Endothelial cell of umbilical vein (primary cell): ENCODE measurements around the gene ZNF398. TPM values are rescaled to one million over a fixed set of nuclear protein-coding genes. Genes with fewer than 3 reads are reported as not detected.

Experiments
- BruUV-seq: library from RNA; stranded (reverse); fragments of 400-500 nt; replicated peaks from 2 replicates; lab custom pipeline; 2021; lab: Mats Ljungman, UMichigan
- CTCF ChIA-PET: fragments of 300-600, 350-600 bp; sonication (Branson Sonifier 250); formaldehyde crosslinking; loops from one replicate; lab custom pipeline; 2021; ENCODE audit warnings: antibody characterized with exemption, inconsistent platforms; lab: Charles Lee
- POLR2A ChIA-PET: fragments of 300-600, 350-600 bp; sonication (Branson Sonifier 250); formaldehyde crosslinking; loops from one replicate; lab custom pipeline; 2021; ENCODE audit warnings: antibody characterized with exemption, inconsistent platforms; lab: Charles Lee
- DNase-seq: peaks from one replicate; pipeline ENCODE4 v3.0.0-alpha.2; 2011; ENCODE audit warnings: low read depth, low spot score
- FAIRE-seq: peaks from 2 replicates; lab custom pipeline; 2011; peaks lifted over from hg19 to GRCh38; lab: Jason Lieb, UNC
- H2AFZ ChIP-seq: 2 replicates; pipeline ENCODE4 v1.6.0; 2012; ENCODE audit warnings: low read depth, low read length, control low read depth, inconsistent platforms
- H3K27ac ChIP-seq: 2 replicates; pipeline ENCODE4 v1.5.1; 2011; ENCODE audit warnings: low read depth, mild to moderate bottlenecking, control low read depth, low read length, moderate library complexity; ENCODE audit not compliant: insufficient read depth
- H3K27me3 ChIP-seq, 2 experiments: 2 replicates each; pipeline versions ENCODE4 v1.6.0 to v1.6.1; 2011; ENCODE audit warnings: low read length in 2 of 2, mixed read lengths in 1 of 2; ENCODE audit not compliant: control insufficient read depth in 2 of 2, insufficient read depth in 2 of 2
- H3K36me3 ChIP-seq, 2 experiments: 2 replicates in 1 of 2; 3 replicates in 1 of 2; pipeline ENCODE4 v1.5.1; 2011; ENCODE audit warnings: low read length in 2 of 2, mild to moderate bottlenecking in 1 of 2, moderate library complexity in 1 of 2; ENCODE audit not compliant: control insufficient read depth in 2 of 2, insufficient read depth in 2 of 2; ENCODE audit errors: extremely low read depth in 1 of 2
- H3K4me1 ChIP-seq: 3 replicates; pipeline ENCODE4 v1.5.1; 2011; ENCODE audit warnings: mild to moderate bottlenecking, low read length; ENCODE audit not compliant: control insufficient read depth, insufficient read depth; ENCODE audit errors: extremely low read depth
- H3K4me2 ChIP-seq: 2 replicates; pipeline ENCODE4 v1.6.1; 2011; ENCODE audit warnings: low read length, control low read depth, mixed read lengths; ENCODE audit not compliant: insufficient read depth
- H3K4me3 ChIP-seq, 3 experiments: fragments of 200-600 bp in 1 of 3; sonication (generic), shearing (Covaris generic) in 1 of 3; replicated peaks in 1 of 3; 2 replicates each; pipeline ENCODE4 v1.5.1; 2011 to 2016; ENCODE audit warnings: control low read depth in 3 of 3, low read length in 3 of 3, mild to moderate bottlenecking in 2 of 3, inconsistent platforms in 1 of 3, low read depth in 1 of 3, moderate library complexity in 1 of 3; ENCODE audit not compliant: insufficient read depth in 1 of 3
- H3K79me2 ChIP-seq: 2 replicates; pipeline ENCODE4 v1.6.0; 2012; ENCODE audit warnings: low read length, inconsistent platforms; ENCODE audit not compliant: control insufficient read depth, insufficient read depth
- H3K9ac ChIP-seq: replicated peaks from 2 replicates; pipeline ENCODE3; 2011; ENCODE audit warnings: low read length, control low read depth; ENCODE audit not compliant: insufficient read depth; ENCODE audit errors: extremely low read depth
- H3K9me1 ChIP-seq: replicated peaks from 3 replicates; pipeline ENCODE4 v1.6.0; 2011; ENCODE audit warnings: mild to moderate bottlenecking, low read length; ENCODE audit not compliant: control insufficient read depth, insufficient read depth; ENCODE audit errors: extremely low read depth
- H3K9me3 ChIP-seq: replicated peaks from 2 replicates; pipeline ENCODE4 v1.5.1; 2012; ENCODE audit warnings: low read length, inconsistent platforms; ENCODE audit not compliant: control insufficient read depth, insufficient read depth
- H4K20me1 ChIP-seq: replicated peaks from 2 replicates; pipeline ENCODE3; 2011; ENCODE audit warnings: mild to moderate bottlenecking, low read length; ENCODE audit not compliant: control insufficient read depth, insufficient read depth; ENCODE audit errors: extremely low read depth
- CTCF ChIP-seq, 2 donors: IDR thresholded peaks; 1 replicate in 1 of 2; 2 replicates in 1 of 2; pipeline ENCODE4 v1.5.1; 2011; ENCODE audit warnings: low read length in 2 of 2, mild to moderate bottlenecking in 2 of 2, moderate library complexity in 2 of 2, control low read depth in 1 of 2, inconsistent platforms in 1 of 2, low read depth in 1 of 2; ENCODE audit not compliant: insufficient read depth in 1 of 2; ENCODE audit errors: extremely low read depth in 1 of 2
- EZH2 ChIP-seq: IDR thresholded peaks from 2 replicates; pipeline ENCODE4 v1.6.1; 2012; ENCODE audit warnings: borderline replicate concordance, low read depth, mild to moderate bottlenecking, moderate library complexity, low read length, inconsistent platforms; ENCODE audit not compliant: severe bottlenecking
- FOS ChIP-seq: IDR thresholded peaks from 2 replicates; pipeline ENCODE4 v1.6.1; 2011; ENCODE audit warnings: mild to moderate bottlenecking, low read length, moderate library complexity, borderline replicate concordance; ENCODE audit not compliant: insufficient read depth
- GATA2 ChIP-seq: IDR thresholded peaks from 2 replicates; pipeline ENCODE4 v1.7.0; 2011; ENCODE audit warnings: low read depth, mild to moderate bottlenecking, moderate library complexity, mixed read lengths, low read length; ENCODE audit not compliant: insufficient read length, insufficient read depth
- JUN ChIP-seq: IDR thresholded peaks from 2 replicates; pipeline ENCODE4 v1.6.1; 2011; ENCODE audit warnings: borderline replicate concordance, low read depth; ENCODE audit not compliant: insufficient read length, insufficient read depth
- MAX ChIP-seq: IDR thresholded peaks from 2 replicates; pipeline ENCODE4 v1.6.1; 2011; ENCODE audit not compliant: insufficient read depth, insufficient read length
- MYC ChIP-seq: IDR thresholded peaks from one replicate; pipeline ENCODE4 v1.6.1; 2011; ENCODE audit warnings: mild to moderate bottlenecking, low read depth, low read length
- POLR2A ChIP-seq: IDR thresholded peaks from 2 replicates; pipeline ENCODE4 v1.6.1; 2012; ENCODE audit warnings: low read depth, mild to moderate bottlenecking, control low read depth, low read length
- POLR2AphosphoS5 ChIP-seq: IDR thresholded peaks from 2 replicates; pipeline ENCODE4 v1.6.1; 2012; ENCODE audit warnings: low read depth, mild to moderate bottlenecking, control low read depth, low read length, moderate library complexity; ENCODE audit not compliant: insufficient read depth
- dilution Hi-C: fragments of 300-500 bp; cut with MboI; formaldehyde crosslinking; loops from one replicate; pipeline ENCODE4 v1.15.0; 2019; ENCODE audit warnings: low sequenced_read_pairs; ENCODE audit not compliant: extremely low pct_ligation_motif_present
- intact Hi-C: fragments of 100-400 bp; cut with micrococcal nuclease; formaldehyde crosslinking; loops from one replicate; pipeline ENCODE4 v1.10.0; 2022
- polyA plus RNA-seq, 4 experiments: library from polyadenylated mRNA; depleted of rRNA in 3 of 4; stranded (reverse) in 3 of 4; unstranded in 1 of 4; fragments of >200 nt; gene quantifications; 2 replicates each; pipeline versions ENCODE4 v1.2.1 to v1.2.3, GENCODE V29; 2011 to 2012; ENCODE audit warnings: missing spikeins in 1 of 4
- total RNA-seq: library from RNA; stranded (reverse); gene quantifications from 2 replicates; pipeline ENCODE4 v1.2.3, GENCODE V29; 2021

The ZNF398 gene
- total and polyA plus RNA-seq, 2 donors (not counting 3 experiments of a cell fraction or from before 2014, with no cell fraction given): 7.5 to 10.6 TPM

DNA sequence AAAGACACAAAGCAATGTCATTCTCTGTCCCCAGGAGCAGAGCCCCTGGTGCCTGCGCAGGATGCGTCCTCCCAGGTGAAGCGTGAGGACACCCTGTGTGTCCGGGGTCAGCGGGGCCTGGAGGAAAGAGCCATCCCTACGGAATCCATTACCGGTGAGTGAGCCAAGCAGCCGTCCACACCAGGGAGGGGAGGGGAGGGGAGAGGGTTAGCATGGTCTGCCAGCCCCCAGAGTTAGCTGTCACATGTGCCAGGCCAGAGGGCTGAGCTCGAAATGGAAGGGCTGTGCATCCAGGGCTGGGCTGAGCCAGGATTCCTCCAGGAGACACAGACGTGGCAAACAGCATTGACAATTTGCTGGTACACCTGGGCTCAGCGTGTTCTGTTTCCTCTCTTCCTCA lies 63.3 kb downstream of the ZNF398 start:
- intact Hi-C loops (no loop called here), dilution Hi-C loops (no loop called here)
- TF ChIP-seq JUN (no peak), CTCF (IDR thresholded peaks at IDR 0.05; ENCODE audit: extremely low read depth in 1 of 2, insufficient read depth in 1 of 2, low read depth in 1 of 2, low read length in 2 of 2) (no peak), MAX (no peak), FOS (no peak), POLR2A (no peak), POLR2AphosphoS5 (no peak), MYC (no peak), EZH2 (no peak), GATA2 (no peak)
- Histone ChIP-seq H3K9me3 (no peaks in the 10 kb centered on the region), H3K27me3 (no peaks in the 10 kb centered on the region), H3K4me2 (no peak overlapping the region), H3K4me1 (peaks cover 4% of the 10 kb centered on the region), H3K9me1 (no peaks in the 10 kb centered on the region), H3K4me3 (no peak overlapping the region), H4K20me1 (no peaks in the 10 kb centered on the region), H3K9ac (no peak overlapping the region), H3K36me3 (peaks cover 21 to 66% of the 10 kb centered on the region in 2 experiments), H3K79me2 (no peaks in the 10 kb centered on the region), H3K27ac (no peak overlapping the region), H2AFZ (no peak overlapping the region)
- POLR2A ChIA-PET: no interaction called here
- DNase-seq (no peak), FAIRE-seq (no peak)
- BruUV-seq: no TSS peak
- CTCF ChIA-PET: interaction anchor here (1.0 to 5.6 kb wide), 2 partner anchors 15 to 63 kb away, joined by 4 to 21 read pairs; partner anchors contain the start of genes ZNF282 and ZNF398
